Neural crest cell (in vitro differentiated cells): Measurements from ENCODE around the gene FGF2. TPM values are rescaled to one million over a fixed set of nuclear protein-coding genes. Genes with fewer than 3 reads are reported as not detected.

Source experiments
- DNase-seq: peaks from one replicate; pipeline ENCODE4 v3.0.0; 2021; ENCODE audit warnings: low read depth, mixed read lengths, low spot score
- H3K27ac Mint-ChIP-seq: one replicate; pipeline ENCODE4 v1.8.0; 2021; ENCODE audit warnings: mild to moderate bottlenecking, mixed read lengths; ENCODE audit not compliant: unreplicated experiment
- H3K27me3 Mint-ChIP-seq: 2 replicates; pipeline ENCODE4 v1.8.0; 2021; ENCODE audit warnings: low read depth, mild to moderate bottlenecking, mixed read lengths
- H3K36me3 Mint-ChIP-seq: 2 replicates; pipeline ENCODE4 v1.8.0; 2021; ENCODE audit warnings: low read depth, mild to moderate bottlenecking, mixed read lengths
- H3K4me1 Mint-ChIP-seq: 2 replicates; pipeline ENCODE4 v1.8.0; 2021; ENCODE audit warnings: mixed read lengths
- H3K4me3 Mint-ChIP-seq: one replicate; pipeline ENCODE4 v1.8.0; 2021; ENCODE audit warnings: mild to moderate bottlenecking, mixed read lengths
- H3K9me3 Mint-ChIP-seq: 2 replicates; pipeline ENCODE4 v1.8.0; 2021; ENCODE audit warnings: mixed read lengths
- total RNA-seq: library from RNA; stranded (reverse); gene quantifications from 2 replicates; pipeline ENCODE4 v1.2.1, GENCODE V29; 2021
- TF ChIP-seq, protein P1 (sequence below): fragments of 200-600 bp; sonication (generic); conservative IDR thresholded peaks from 2 replicates; pipeline ENCODE4 v1.5.0; 2021; ENCODE audit warnings: antibody characterized with exemption, mild to moderate bottlenecking

Gene FGF2
- total RNA-seq, 1 donor from 2014 or later: 14.6 TPM

DNA sequence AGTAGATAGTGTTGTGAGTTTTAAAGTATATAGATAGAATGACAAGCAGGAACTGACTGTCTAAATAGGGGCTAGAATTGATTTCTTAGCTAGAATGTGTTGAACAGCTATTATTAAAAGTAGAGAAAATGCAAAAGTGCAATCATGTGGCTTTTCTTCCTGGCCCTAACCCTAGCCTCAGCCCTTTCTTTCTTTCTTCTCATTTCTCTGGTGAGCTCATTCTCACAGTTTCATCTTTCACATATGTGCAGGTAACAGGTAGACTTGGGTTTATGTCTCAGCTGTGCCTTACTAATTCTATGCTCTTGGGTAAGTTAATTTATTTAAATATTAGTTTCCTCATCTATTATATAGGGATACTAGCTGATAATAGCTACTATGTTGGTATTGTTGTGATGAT is 24.9 kb downstream of the FGF2 start:
- TF ChIP-seq, protein P1, sequence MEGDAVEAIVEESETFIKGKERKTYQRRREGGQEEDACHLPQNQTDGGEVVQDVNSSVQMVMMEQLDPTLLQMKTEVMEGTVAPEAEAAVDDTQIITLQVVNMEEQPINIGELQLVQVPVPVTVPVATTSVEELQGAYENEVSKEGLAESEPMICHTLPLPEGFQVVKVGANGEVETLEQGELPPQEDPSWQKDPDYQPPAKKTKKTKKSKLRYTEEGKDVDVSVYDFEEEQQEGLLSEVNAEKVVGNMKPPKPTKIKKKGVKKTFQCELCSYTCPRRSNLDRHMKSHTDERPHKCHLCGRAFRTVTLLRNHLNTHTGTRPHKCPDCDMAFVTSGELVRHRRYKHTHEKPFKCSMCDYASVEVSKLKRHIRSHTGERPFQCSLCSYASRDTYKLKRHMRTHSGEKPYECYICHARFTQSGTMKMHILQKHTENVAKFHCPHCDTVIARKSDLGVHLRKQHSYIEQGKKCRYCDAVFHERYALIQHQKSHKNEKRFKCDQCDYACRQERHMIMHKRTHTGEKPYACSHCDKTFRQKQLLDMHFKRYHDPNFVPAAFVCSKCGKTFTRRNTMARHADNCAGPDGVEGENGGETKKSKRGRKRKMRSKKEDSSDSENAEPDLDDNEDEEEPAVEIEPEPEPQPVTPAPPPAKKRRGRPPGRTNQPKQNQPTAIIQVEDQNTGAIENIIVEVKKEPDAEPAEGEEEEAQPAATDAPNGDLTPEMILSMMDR: no peak
- H3K4me1 Mint-ChIP-seq: peaks cover 15% of the 10 kb centered on the region

DNA sequence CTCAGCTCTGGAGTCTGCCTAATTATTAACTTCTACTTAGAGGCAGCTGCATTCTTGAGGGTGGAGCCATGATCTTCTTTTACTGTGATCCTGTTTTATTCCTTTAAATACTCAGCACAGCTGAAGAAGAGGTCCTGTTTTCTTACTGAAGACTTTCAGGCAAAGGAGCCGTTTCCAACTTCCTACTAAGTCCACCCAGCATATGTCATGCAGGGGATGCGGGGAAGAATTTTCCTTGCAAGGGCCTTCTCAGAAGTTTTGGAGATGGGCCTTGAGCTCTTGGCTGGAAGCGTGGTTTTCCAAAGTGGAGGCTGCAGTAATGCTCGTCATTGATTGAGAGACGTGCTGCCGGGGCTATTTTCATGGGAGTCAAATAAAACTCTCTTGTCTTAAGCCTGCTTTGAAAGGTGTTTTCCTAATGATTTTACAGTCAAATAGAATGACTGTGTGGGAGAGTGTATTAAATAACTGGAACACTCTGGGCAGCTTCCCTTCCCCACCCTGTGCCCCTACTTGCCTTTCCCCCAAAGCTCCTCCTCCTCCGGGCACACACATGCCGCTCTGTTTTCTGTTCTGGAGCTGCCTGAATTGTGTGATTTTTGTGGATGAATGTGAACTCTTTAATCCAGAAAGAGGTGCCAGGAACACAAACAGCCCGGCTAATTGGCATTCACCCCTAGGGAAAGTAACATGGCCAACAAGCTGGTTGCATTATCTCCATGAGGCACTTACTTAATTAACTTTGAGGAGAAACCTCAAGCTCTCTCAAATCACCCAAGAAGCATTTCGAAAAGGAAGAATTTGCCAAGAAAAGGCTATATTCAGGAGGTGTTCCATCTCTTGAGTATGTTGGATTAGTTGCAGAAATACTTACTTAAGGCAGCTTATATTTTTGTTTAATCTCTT is 28.1 kb downstream of the FGF2 start:
- H3K27me3 Mint-ChIP-seq: no peaks in the 10 kb centered on the region
- H3K4me1 Mint-ChIP-seq: peaks cover 15% of the 10 kb centered on the region
- no peak for DNase-seq
- no peak overlapping the region for H3K4me3 Mint-ChIP-seq
- H3K36me3 Mint-ChIP-seq: no peaks in the 10 kb centered on the region
- TF ChIP-seq, protein P1: no peak
- H3K9me3 Mint-ChIP-seq: no peaks in the 10 kb centered on the region
- H3K27ac Mint-ChIP-seq: no peak overlapping the region

More for the DNA sequence above, 24.9 kb downstream of the FGF2 start:
- peaks cover 4% of the 10 kb centered on the region for H3K9me3 Mint-ChIP-seq
- no peak for DNase-seq
- H3K36me3 Mint-ChIP-seq: peaks cover 16% of the 10 kb centered on the region
- no peak overlapping the region for H3K27ac Mint-ChIP-seq
- H3K4me3 Mint-ChIP-seq: no peak overlapping the region
- no peaks in the 10 kb centered on the region for H3K27me3 Mint-ChIP-seq

DNA sequence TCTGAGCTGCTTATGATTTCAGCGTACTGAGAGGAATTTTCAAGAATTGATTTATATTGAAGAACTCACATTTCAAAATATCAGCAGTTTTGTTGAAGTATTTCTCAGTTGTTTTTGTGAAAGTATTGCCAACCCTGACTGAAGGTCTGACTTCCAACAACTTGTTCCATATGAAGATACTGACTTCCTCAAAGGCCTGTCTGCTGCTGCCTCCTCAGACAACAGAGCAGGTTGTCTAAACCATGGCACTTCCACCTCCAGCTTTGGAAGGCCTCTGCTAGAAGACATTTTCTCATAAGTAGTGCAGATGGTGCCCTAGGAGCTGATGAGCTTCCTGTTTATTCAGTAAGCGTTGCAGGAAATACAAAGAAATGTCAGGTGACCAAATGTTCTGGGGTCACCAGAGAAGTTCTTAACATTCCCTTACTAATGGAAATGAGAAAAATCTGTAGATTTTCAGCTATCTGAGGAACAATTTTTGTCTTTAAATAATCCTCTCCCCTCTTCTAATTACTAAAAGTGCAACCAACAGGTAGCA is 28.8 kb downstream of the FGF2 start:
- Mint-ChIP-seq H3K27ac (no peak overlapping the region), H3K4me1 (peaks cover 15% of the 10 kb centered on the region), H3K27me3 (no peaks in the 10 kb centered on the region), H3K36me3 (no peaks in the 10 kb centered on the region), H3K9me3 (no peaks in the 10 kb centered on the region), H3K4me3 (no peak overlapping the region)
- no peak for DNase-seq
- TF ChIP-seq, protein P1: no peak

DNA sequence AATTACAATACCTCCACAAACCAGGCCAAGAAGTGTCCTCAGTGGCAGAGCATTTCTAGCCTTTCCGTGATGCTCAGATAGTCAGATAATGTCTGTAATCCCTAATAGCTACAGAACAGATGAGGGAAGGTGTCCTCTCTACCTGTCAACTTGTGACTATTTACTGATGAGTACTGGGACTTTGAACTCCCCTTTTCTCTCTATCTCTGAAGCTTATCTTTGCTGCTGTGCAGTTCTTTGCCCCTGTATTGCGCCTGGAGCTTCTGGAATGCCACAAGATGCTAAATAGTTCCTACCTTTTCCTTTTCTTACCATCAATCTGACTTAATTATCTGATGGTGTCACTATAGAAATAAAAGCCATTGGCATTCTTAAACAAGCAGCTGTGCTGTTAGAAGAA is 30.5 kb downstream of the FGF2 start:
- H3K36me3 Mint-ChIP-seq: no peaks in the 10 kb centered on the region
- no peak for DNase-seq
- H3K9me3 Mint-ChIP-seq: no peaks in the 10 kb centered on the region
- TF ChIP-seq, protein P1: no peak
- no peak overlapping the region for H3K4me3 Mint-ChIP-seq
- H3K27ac Mint-ChIP-seq: no peak overlapping the region
- H3K27me3 Mint-ChIP-seq: no peaks in the 10 kb centered on the region
- H3K4me1 Mint-ChIP-seq: peaks cover 27% of the 10 kb centered on the region

DNA sequence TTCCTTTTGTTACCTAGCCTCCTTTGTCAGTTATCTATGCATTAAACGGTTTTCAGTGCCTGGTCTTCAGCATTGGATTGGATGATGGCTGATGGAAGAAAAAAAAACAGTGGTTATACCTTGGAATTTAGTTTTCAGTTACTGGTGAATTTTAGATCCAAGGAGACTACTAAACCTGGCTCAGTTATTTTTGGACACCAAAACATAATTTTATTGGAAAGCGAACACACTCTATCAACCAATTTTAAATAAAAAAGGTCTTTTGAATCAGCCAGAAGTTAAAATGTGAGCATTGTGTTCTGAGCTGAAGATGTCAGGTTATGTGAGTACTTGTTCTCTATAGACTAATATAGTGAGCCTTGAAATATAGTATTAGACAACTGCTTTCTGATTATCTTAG is 32.1 kb downstream of the FGF2 start:
- Mint-ChIP-seq H3K4me1 (peaks cover 23% of the 10 kb centered on the region), H3K27me3 (no peaks in the 10 kb centered on the region), H3K4me3 (no peak overlapping the region), H3K9me3 (no peaks in the 10 kb centered on the region), H3K27ac (no peak overlapping the region), H3K36me3 (no peaks in the 10 kb centered on the region)
- TF ChIP-seq, protein P1: no peak
- DNase-seq: no peak
